ENCODE results near the gene POLR1E. TPM values are rescaled to one million over a fixed set of nuclear protein-coding genes. Genes with fewer than 3 reads are reported as not detected.

The POLR1E gene, protein sequence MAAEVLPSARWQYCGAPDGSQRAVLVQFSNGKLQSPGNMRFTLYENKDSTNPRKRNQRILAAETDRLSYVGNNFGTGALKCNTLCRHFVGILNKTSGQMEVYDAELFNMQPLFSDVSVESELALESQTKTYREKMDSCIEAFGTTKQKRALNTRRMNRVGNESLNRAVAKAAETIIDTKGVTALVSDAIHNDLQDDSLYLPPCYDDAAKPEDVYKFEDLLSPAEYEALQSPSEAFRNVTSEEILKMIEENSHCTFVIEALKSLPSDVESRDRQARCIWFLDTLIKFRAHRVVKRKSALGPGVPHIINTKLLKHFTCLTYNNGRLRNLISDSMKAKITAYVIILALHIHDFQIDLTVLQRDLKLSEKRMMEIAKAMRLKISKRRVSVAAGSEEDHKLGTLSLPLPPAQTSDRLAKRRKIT
- total RNA-seq, result 10 to 100 TPM; 26.4 to 26.7 TPM
- 10 to 100 TPM; 21.7 to 23.5 TPM for polyA plus RNA-seq (ENCODE audit: insufficient read length in 2 of 2)
- long read RNA-seq, donor 1, partial matches to known transcripts, result 0 of 3 reads
- long read RNA-seq, donor 1, other reads (novel, unspliced or antisense), result 0 of 3 reads
- long read RNA-seq, donor 2, result 0 reads
- long read RNA-seq, donor 3, partial matches to known transcripts, result 10 of 13 reads
- long read RNA-seq, donor 3, other reads (novel, unspliced or antisense), result 0 of 13 reads
- long read RNA-seq, donor 4, transcript POLR1E-202 (12 exons, 1,868 nt), result major isoform, 9 of 10 reads
- long read RNA-seq, donor 4, partial matches to known transcripts, result 0 of 10 reads
- long read RNA-seq, donor 4, other reads (novel, unspliced or antisense), result 0 of 10 reads

DNA sequence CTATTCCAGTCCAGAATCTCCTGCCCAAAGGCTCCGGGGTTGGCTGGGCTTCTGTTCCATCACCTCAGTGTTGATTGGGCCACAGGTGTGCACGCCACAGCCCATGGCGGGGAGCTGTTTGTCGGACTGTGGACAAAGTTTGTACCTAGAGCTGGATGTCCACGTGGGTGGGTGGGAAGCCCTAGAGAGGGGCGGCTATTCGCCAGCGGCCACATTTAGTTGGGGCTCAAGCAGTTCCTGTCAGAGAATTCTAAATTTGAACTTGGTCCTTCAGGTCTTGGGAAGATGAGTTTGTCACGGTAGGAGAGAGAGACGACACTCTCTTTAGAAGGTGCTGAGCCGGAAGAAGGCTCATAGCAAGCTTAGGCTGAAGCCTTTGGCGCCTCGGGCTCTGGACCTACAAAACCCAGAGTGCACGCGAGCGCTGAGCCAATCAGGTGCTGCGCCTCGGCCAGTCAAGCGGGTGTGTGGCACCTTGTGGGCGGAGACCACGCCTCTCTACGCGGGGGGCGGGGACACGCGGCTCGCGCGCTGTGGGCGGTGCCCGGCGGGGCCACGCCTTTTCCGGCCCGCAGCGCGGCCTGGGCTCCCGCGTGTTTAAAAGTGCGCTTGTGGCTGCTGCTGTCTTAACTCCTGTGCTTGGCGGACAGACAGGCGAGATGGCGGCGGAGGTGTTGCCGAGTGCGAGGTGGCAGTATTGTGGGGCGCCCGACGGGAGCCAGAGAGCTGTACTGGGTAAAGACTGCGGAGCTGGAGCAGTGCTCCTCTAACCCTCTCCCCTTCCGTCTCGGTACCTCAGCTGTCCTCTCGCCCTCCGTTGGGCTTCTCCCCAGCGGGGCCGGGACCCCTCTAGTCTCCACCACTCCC, at the start of gene POLR1E:
Gene POLR1E (plus strand): TSS at position 560 of the 867 bp plus-strand sequence. CDS start 100 bp downstream, at position 660.
- Histone ChIP-seq H3K27ac (ENCODE audit: low read depth, low read length) (peak within 1 kb of the TSS; percentile 37), H3K4me3 (ENCODE audit: low read depth, low read length) (peak within 1 kb of the TSS; percentile 82), H3K9me3 (ENCODE audit: control insufficient read depth, insufficient read depth, low read length) (no peaks in the 10 kb centered on the region), H3K36me3 (ENCODE audit: control insufficient read depth, insufficient read depth, low read length) (peaks cover 4% of the 10 kb centered on the region), H3K27me3 (ENCODE audit: control insufficient read depth, insufficient read depth, low read length) (no peaks in the 10 kb centered on the region), H3K4me1 (ENCODE audit: control insufficient read depth, insufficient read depth, low read length) (peaks cover 24% of the 10 kb centered on the region)
- peak; percentile 70 to 98 (median 84) for DNase-seq (ENCODE audit: low read depth in 4 of 6, low spot score in 6 of 6)
- 4% methylated on average over 56 of the region's 56 CpGs for WGBS (ENCODE audit: insufficient coverage)

DNA sequence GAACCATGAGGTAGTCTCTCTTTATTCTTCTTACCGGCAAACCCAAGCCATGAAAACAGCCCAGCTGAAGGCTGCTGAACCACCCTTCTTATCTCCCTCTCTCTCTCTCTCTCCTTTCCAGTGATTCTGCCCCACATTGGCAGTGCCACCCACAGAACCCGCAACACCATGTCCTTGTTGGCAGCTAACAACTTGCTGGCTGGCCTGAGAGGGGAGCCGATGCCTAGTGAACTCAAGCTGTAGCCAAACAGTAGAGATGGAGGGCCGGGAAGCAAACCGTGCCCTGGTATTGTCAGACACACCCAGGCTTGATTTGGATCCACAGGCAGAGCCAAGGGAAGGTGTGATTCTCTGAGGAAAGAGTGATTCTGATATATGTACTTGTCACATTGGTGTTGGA, 49.2 kb upstream of the POLR1E start:
- H3K9me3 ChIP-seq (ENCODE audit: control insufficient read depth, insufficient read depth, low read length), result no peaks in the 10 kb centered on the region
- DNase-seq (ENCODE audit: low read depth in 4 of 6, low spot score in 6 of 6), result no peak
- no peaks in the 10 kb centered on the region for H3K27me3 ChIP-seq (ENCODE audit: control insufficient read depth, insufficient read depth, low read length)
- peaks cover 31% of the 10 kb centered on the region for H3K4me1 ChIP-seq (ENCODE audit: control insufficient read depth, insufficient read depth, low read length)
- peaks cover 59% of the 10 kb centered on the region for H3K36me3 ChIP-seq (ENCODE audit: control insufficient read depth, insufficient read depth, low read length)
- WGBS (ENCODE audit: insufficient coverage), result 81% methylated on average over 4 of the region's 5 CpGs
- H3K27ac ChIP-seq (ENCODE audit: low read depth, low read length), result no peak overlapping the region
- no peak overlapping the region for H3K4me3 ChIP-seq (ENCODE audit: low read depth, low read length)

DNA sequence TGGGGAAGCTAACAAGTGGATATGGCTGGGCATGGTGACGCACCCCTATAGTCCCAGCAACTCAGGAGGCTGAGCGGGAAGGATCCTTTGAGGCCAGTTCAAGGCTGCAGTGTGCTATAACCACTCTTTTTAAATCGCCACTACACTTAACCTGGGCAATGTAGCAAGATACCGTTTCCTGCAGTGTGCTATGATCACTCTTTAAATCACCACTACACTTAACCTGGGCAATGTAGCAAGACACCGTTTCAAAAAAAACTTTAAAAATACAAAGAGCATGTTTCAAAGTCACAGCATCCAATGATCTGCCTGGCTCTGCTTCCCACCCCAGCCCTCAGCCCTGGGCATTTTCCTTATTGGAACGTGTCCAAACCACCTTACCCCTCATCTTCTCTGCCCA, 48.7 kb upstream of the POLR1E start:
- no peak for DNase-seq (ENCODE audit: low read depth in 4 of 6, low spot score in 6 of 6)
- Histone ChIP-seq H3K4me1 (ENCODE audit: control insufficient read depth, insufficient read depth, low read length) (peaks cover 30% of the 10 kb centered on the region), H3K4me3 (ENCODE audit: low read depth, low read length) (no peak overlapping the region), H3K27ac (ENCODE audit: low read depth, low read length) (no peak overlapping the region), H3K9me3 (ENCODE audit: control insufficient read depth, insufficient read depth, low read length) (no peaks in the 10 kb centered on the region), H3K36me3 (ENCODE audit: control insufficient read depth, insufficient read depth, low read length) (peaks cover 60% of the 10 kb centered on the region), H3K27me3 (ENCODE audit: control insufficient read depth, insufficient read depth, low read length) (no peaks in the 10 kb centered on the region)
- 95% methylated on average over 6 of the region's 6 CpGs for WGBS (ENCODE audit: insufficient coverage)

DNA sequence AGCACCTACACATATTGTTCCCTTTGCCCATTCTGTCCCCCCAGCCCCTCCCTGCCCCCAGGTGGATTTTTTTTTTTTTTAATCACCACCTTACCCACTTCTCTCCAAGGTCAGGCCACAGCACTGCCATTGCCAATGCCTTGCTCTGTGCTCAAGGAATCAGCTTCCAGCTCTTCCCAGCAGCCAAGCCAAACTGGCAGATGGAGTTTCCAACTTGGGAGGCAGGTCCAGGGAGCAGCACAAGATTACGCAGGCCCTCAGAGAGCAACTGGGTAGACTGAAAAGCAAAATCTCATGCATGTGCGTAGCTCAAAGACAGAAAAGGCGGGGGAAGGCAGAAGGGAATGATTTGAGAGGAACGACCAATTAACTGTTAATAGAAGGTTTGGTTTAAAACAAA, 48.1 kb upstream of the POLR1E start:
- WGBS (ENCODE audit: insufficient coverage), result 83% methylated on average over 2 of the region's 4 CpGs
- no peaks in the 10 kb centered on the region for H3K27me3 ChIP-seq (ENCODE audit: control insufficient read depth, insufficient read depth, low read length)
- no peak overlapping the region for H3K27ac ChIP-seq (ENCODE audit: low read depth, low read length)
- H3K36me3 ChIP-seq (ENCODE audit: control insufficient read depth, insufficient read depth, low read length), result peaks cover 66% of the 10 kb centered on the region
- H3K4me3 ChIP-seq (ENCODE audit: low read depth, low read length), result no peak overlapping the region
- peak in 1 of 6 donors; percentile 65 for DNase-seq (ENCODE audit: low read depth in 4 of 6, low spot score in 6 of 6)
- H3K4me1 ChIP-seq (ENCODE audit: control insufficient read depth, insufficient read depth, low read length), result peaks cover 24% of the 10 kb centered on the region
- no peaks in the 10 kb centered on the region for H3K9me3 ChIP-seq (ENCODE audit: control insufficient read depth, insufficient read depth, low read length)

DNA sequence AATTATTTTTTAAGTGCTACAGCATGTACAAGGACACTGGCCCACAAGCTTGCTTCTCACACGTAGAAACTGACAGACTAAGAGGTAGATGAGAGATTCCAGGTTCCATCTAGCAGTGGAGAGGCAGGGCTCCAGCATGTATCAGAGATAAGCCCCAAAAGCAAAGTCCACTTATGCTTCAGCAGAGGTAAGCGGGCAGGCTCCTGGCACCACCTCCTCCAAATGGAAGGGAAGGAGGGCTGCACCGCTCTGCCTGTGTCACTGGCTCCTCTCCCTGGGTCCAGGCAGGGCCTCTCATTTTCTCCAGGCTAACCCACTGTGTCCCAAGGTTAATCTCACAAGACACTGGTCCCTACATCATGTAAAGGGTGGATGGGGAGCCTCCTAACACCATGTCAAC, 47.4 kb upstream of the POLR1E start:
- WGBS (ENCODE audit: insufficient coverage), result 88% methylated on average over 2 of the region's 3 CpGs

GRCh38 chr9:37441776-37442370, 43.9 kb upstream of the POLR1E start:
- H3K27me3 ChIP-seq (ENCODE audit: control insufficient read depth, insufficient read depth, low read length), result no peaks in the 10 kb centered on the region
- no peaks in the 10 kb centered on the region for H3K4me1 ChIP-seq (ENCODE audit: control insufficient read depth, insufficient read depth, low read length)
- WGBS (ENCODE audit: insufficient coverage), result 93% methylated on average over 16 of the region's 21 CpGs
- peaks cover 45% of the 10 kb centered on the region for H3K36me3 ChIP-seq (ENCODE audit: control insufficient read depth, insufficient read depth, low read length)
- no peaks in the 10 kb centered on the region for H3K9me3 ChIP-seq (ENCODE audit: control insufficient read depth, insufficient read depth, low read length)
- DNase-seq (ENCODE audit: low read depth in 4 of 6, low spot score in 6 of 6), result no peak
- no peak overlapping the region for H3K27ac ChIP-seq (ENCODE audit: low read depth, low read length)
- no peak overlapping the region for H3K4me3 ChIP-seq (ENCODE audit: low read depth, low read length)

More for the DNA sequence above, 47.4 kb upstream of the POLR1E start:
- Histone ChIP-seq H3K27me3 (ENCODE audit: control insufficient read depth, insufficient read depth, low read length) (no peaks in the 10 kb centered on the region), H3K9me3 (ENCODE audit: control insufficient read depth, insufficient read depth, low read length) (no peaks in the 10 kb centered on the region), H3K36me3 (ENCODE audit: control insufficient read depth, insufficient read depth, low read length) (peaks cover 62% of the 10 kb centered on the region), H3K27ac (ENCODE audit: low read depth, low read length) (no peak overlapping the region), H3K4me3 (ENCODE audit: low read depth, low read length) (no peak overlapping the region), H3K4me1 (ENCODE audit: control insufficient read depth, insufficient read depth, low read length) (peaks cover 17% of the 10 kb centered on the region)
- no peak for DNase-seq (ENCODE audit: low read depth in 4 of 6, low spot score in 6 of 6)

- no peaks in the 10 kb centered on the region for H3K27me3 ChIP-seq (ENCODE audit: control insufficient read depth, insufficient read depth, low read length)
- H3K4me1 ChIP-seq (ENCODE audit: control insufficient read depth, insufficient read depth, low read length), result no peaks in the 10 kb centered on the region
- H3K9me3 ChIP-seq (ENCODE audit: control insufficient read depth, insufficient read depth, low read length), result no peaks in the 10 kb centered on the region
- WGBS (ENCODE audit: insufficient coverage), result 86% methylated on average over 1 of the region's 2 CpGs
- no peak for DNase-seq (ENCODE audit: low read depth in 4 of 6, low spot score in 6 of 6)
- H3K36me3 ChIP-seq (ENCODE audit: control insufficient read depth, insufficient read depth, low read length), result peaks cover 38% of the 10 kb centered on the region
- no peak overlapping the region for H3K27ac ChIP-seq (ENCODE audit: low read depth, low read length)
- H3K4me3 ChIP-seq (ENCODE audit: low read depth, low read length), result no peak overlapping the region
Observed at GRCh38 chr9:37442556-37442955, 43.2 kb upstream of the POLR1E start.

DNA sequence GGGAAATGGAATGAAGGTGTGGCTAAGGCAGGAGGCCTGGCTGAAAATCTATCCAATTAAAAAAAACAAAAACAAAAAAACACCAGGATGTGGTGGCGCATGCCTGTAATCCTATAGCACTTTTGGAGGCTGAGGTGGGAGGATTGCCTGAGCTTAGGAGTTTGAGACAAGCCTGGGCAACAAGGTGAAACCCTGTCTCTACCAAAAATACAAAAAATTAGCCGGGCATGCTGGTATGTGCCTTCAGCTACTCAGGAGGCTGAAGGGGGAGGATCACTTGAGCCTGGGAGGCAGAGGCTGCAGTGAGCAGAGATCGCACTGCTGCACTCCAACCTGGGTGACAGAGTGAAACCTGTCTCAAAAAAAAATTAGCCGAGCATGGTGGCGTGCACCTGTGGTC, 42.2 kb upstream of the POLR1E start:
- no peak overlapping the region for H3K27ac ChIP-seq (ENCODE audit: low read depth, low read length)
- H3K27me3 ChIP-seq (ENCODE audit: control insufficient read depth, insufficient read depth, low read length), result no peaks in the 10 kb centered on the region
- no peaks in the 10 kb centered on the region for H3K9me3 ChIP-seq (ENCODE audit: control insufficient read depth, insufficient read depth, low read length)
- WGBS (ENCODE audit: insufficient coverage), result 100% methylated on average over 3 of the region's 5 CpGs
- DNase-seq (ENCODE audit: low read depth in 4 of 6, low spot score in 6 of 6), result no peak
- H3K36me3 ChIP-seq (ENCODE audit: control insufficient read depth, insufficient read depth, low read length), result peaks cover 31% of the 10 kb centered on the region
- no peaks in the 10 kb centered on the region for H3K4me1 ChIP-seq (ENCODE audit: control insufficient read depth, insufficient read depth, low read length)
- no peak overlapping the region for H3K4me3 ChIP-seq (ENCODE audit: low read depth, low read length)

GRCh38 chr9:37444890-37445289, 40.9 kb upstream of the POLR1E start:
- H3K27ac ChIP-seq (ENCODE audit: low read depth, low read length), result no peak overlapping the region
- H3K36me3 ChIP-seq (ENCODE audit: control insufficient read depth, insufficient read depth, low read length), result peaks cover 30% of the 10 kb centered on the region
- H3K27me3 ChIP-seq (ENCODE audit: control insufficient read depth, insufficient read depth, low read length), result no peaks in the 10 kb centered on the region

More at GRCh38 chr9:37444890-37445289, 40.9 kb upstream of the POLR1E start:
- no peaks in the 10 kb centered on the region for H3K4me1 ChIP-seq (ENCODE audit: control insufficient read depth, insufficient read depth, low read length)
- no peak for DNase-seq (ENCODE audit: low read depth in 4 of 6, low spot score in 6 of 6)
- H3K4me3 ChIP-seq (ENCODE audit: low read depth, low read length), result no peak overlapping the region
- WGBS (ENCODE audit: insufficient coverage), result no CpG with 5 or more reads among the region's 2 CpGs
- H3K9me3 ChIP-seq (ENCODE audit: control insufficient read depth, insufficient read depth, low read length), result no peaks in the 10 kb centered on the region

All from spinal cord (tissue), 10 donors.